CD4-positive, alpha-beta T cell treated with Interleukin-21 for 1 hour (primary cell): ENCODE results near the gene DSEL.

Experiments used
- DNase-seq: peaks from one replicate; pipeline ENCODE4 v3.0.0-alpha.2; 2020

DSEL gene

DNA sequence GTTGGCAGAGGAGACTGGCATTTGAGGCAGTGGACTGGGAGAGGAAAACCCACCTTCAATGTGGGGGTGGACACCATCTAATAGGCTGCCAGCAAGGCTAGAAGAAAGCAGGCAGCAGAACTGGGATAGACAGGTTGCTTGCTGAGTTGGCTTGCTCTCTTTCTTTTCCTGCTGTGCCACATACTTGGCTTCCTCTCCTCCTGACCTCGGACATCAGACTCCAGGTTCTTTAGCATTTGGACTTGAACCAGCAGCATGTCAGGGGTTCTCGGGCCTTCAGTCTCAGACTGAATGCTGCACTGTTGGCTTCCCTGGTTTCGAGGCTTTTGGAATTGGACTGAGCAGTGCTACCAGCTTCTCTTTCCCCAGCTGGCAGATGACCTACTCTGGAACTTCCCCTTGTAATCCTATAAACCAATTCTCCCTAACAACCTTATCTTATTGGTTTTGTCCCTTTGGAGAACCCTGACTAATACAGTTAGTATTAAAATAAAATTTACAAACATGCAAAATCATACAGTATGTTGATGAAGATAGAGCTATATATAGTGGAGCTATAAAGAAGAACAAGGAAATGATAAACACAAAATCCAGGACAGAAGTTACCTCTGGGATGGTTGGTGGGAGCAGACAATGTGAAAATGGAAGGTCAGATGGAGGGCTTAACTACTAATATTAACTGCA lies 15.9 kb downstream of the DSEL start:
- DNase-seq, result no peak

DNA sequence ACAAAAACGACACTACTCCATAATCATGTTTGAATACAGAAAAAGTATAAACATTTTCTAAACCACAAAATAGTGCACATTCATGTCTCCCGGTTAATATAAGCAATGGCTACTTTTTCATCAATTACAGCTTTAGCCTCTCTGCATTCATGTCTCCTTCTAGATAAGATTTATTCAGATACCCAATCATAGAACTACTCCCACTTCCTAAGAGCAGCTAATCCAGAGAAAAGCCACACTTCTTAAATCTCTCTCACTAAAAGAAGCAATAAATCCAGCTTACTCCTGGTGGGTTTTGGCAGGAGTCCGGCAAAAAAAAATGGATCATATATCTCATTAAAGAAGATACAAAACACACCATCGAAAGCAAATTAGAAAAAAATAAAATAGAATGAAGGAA lies 20.1 kb downstream of the DSEL start:
- DNase-seq, result no peak

DNA sequence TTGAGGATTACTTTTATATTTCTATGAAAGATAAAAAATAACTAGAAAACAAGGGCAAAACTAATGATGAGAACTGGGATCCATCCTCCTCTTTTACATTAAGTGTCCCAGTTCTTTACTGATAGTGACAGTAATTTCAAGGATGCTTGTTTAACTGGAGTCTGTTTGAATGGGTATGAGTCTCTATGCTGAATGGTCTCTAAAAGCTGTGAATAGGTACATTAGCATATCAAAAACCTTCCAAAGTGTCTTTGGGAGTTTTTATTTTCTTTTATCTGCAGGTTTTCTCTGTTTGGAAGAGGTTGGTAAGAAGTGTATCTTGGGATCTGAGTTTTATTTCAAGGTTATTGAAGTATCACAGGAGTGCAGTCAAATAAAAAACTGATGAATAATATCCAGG lies 30.0 kb downstream of the DSEL start:
- no peak for DNase-seq

GRCh38 chr18:67485655-67486054 lies 30.9 kb downstream of the DSEL start:
- DNase-seq, result no peak

DNA sequence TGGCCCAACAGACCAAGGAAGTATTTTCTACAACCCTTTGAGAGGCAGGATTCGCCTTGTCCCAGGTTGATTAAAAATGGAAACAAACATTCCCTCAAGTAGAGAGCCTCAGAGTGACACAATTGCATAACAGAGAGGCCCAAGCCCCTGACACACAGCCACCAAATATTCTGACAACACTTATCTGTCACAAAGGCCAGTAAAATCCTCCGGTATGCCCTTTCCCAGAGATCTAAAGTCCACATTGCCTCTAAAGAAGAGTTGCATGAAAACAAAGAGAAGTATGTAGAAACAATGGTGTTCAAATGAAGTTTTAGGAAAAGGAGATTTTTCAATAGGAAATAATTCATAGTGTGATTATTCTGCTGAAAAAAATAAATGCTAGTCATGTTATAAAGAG lies 32.1 kb downstream of the DSEL start:
- DNase-seq, result no peak

- DNase-seq, result no peak
Observed at GRCh38 chr18:67483952-67484351, 32.6 kb downstream of the DSEL start.

DNA sequence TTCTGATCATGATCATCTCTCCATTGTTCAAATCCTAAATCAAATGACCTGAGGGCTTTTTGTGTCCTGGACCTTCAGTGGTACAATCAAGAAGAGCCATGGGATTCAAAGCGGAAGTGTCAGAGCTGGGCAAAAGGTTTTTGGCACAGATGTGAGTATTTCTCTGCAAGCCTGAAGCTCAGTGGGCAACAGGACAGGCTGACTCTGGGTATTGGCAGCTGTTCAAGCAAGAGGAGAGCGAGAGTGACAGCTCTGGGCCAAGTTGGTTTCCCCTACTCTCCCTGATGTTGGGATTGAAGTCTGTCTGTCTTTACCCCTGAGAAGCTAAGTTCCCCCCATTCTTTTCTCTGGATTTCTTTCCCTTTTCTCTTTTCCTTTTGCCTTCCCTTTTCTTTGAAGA lies 33.3 kb downstream of the DSEL start:
- no peak for DNase-seq

GRCh38 chr18:67478249-67478648 lies 38.3 kb downstream of the DSEL start:
- DNase-seq, result no peak

GRCh38 chr18:67477522-67477921 lies 39.0 kb downstream of the DSEL start:
- DNase-seq, result no peak

- DNase-seq, result no peak
Observed at GRCh38 chr18:67476585-67476984, 39.9 kb downstream of the DSEL start.

DNA sequence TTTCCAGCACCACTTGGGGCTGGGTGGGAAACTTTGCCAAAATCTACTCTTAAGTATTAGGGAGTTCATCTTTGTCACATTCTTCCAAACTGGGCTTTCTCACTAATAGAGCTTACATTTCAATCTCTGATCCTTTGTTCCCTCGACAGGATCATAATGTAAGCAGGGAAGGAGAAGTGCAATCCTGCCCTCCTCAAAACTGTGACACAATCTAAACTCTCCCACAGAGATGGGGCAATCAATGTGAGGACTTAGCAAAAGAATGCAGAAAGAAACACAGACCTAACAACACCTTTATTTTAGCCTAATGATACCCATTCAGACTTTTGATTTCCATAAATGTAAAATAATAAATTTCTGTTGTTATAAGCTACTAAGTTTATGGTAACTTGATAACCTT lies 40.8 kb downstream of the DSEL start:
- DNase-seq, result no peak

GRCh38 chr18:67468038-67468437 lies 48.5 kb downstream of the DSEL start:
- peak; percentile 2 for DNase-seq

DNA sequence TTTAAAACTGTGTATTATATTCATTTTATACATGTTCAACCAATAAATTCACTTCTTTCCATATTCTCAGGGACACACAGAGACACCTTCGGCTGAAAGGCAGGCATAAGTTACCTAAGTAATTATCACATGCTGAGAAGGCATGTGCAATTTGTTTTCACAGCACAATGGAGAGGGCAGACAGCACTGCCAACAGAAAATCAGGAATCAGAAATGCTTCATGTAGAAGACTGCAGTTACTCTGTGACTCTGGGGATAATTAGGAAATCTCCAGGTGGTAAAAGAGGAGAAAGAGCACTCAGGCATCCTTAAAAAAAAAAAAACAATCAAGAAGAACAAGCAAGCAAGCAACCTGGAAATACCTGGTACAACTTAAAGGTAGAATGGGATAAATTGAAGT lies 49.3 kb downstream of the DSEL start:
- no peak for DNase-seq

GRCh38 chr18:67464499-67464898 lies 52.0 kb downstream of the DSEL start:
- DNase-seq, result no peak

- DNase-seq, result no peak
Observed at GRCh38 chr18:67463829-67464228, 52.7 kb downstream of the DSEL start.

GRCh38 chr18:67456711-67457110 lies 59.8 kb downstream of the DSEL start:
- DNase-seq, result no peak
